Measurements from ENCODE around the gene RPS6KC1.

- TF ChIP-seq EZH2 (IDR thresholded peaks at IDR 0.05; ENCODE audit: low read depth) (no peak), CTCF (conservative IDR thresholded peaks at IDR 0.05) (no peak)
Measured at GRCh38 chr1:213186168-213186567, 135.1 kb downstream of the RPS6KC1 start.

Measured in PC-9 (cell line).